NCI-H146 (cell line): ENCODE results near the gene ARID2.
A peak's percentile ranks its signal among the peaks of the same experiment; 100 is the strongest.

Experiments used
- DNase-seq: peaks from one replicate; lab custom pipeline; 2025; lab: John Stamatoyannopoulos, UW

The ARID2 gene

GRCh38 chr12:45721954-45722353 is 7.6 kb upstream of the ARID2 start:
- DNase-seq: no peak

- peak; percentile 28 for DNase-seq
Observed at GRCh38 chr12:45725631-45726602, 3.6 kb upstream of the ARID2 start.

- peak; percentile 74 for DNase-seq
Observed at GRCh38 chr12:45726603-45727300, 2.8 kb upstream of the ARID2 start.

DNA sequence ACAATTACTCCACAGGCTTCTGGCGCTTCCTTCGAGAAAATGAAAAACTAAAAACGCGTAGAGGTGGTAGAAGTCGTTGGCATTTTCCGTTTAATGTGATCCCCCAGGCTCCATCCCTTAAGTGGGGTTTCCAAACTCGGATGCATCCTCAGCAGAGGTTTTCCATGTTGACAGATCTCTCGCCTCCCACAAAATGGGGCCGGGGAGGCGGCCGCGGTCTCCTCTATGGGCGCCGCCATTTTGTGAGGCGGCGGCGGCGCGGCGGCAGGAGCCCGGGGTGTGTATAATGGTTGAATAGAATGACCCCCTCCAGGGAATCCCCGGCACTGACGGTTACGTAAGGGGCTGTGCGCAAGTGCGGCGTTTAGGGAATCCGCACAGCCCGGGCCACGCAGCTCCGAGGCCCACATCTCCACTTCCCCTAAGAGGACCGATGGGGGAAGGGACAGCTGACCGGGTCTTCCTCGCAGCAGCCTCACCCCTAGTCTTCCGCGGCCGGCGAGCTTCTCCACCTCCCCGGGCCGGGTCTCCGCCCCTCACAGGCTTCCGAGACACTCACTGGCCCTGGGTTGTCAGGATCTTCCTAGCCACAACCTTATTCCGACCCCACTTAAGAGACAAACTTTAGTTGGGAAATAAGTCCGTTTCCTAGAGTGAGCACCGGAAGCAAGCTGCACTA is 2.1 kb upstream of the ARID2 start:
- DNase-seq: peak; percentile 98

- peak; percentile 30 for DNase-seq
Observed at GRCh38 chr12:45727980-45728629, 1.4 kb upstream of the ARID2 start.

DNA sequence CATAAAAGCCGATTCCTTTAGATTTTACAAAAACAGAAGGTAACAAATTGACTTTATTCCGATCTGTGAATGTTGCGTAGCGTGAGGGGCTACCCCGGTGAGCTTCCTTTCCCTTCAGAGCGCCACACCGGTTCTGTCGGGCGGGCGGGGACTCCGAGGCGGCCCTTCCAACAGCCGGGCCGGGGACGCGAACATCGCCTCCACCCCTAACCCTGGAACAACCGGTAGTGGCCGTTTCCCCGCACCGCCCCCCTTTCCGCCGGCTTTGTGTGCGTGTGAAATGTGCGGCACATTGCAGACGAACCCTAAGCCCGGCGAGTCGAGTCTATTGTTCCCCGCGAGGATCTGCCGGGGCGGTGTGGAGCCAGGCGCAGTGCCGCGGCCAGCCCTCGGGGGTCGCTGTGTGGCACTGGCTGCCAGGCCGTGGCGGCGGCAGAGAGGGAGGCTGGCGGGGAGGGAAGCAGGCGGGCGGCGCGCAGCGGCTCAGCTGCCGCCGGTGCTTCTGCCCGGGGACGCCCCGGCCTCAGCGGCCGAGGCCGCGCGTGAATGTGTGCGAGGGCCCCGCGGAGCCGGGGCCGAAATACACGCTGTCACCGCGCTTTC is 775 bp upstream of the ARID2 start:
- peak; percentile 97 for DNase-seq

DNA sequence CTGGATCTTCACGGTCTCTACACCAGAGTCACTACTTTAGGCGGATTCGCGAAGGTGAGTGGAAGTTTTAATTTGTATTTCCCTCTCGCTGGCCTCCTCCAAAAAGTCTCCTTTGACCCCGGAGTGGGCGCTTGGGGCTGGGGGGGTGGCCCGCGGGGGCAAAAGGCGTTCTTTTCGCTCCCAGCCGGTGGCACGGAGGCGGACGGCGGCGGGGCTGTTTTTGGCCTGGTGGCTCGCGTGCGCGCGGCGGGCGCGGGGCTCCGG is 510 bp downstream of the ARID2 start:
- DNase-seq: peak; percentile 53

DNA sequence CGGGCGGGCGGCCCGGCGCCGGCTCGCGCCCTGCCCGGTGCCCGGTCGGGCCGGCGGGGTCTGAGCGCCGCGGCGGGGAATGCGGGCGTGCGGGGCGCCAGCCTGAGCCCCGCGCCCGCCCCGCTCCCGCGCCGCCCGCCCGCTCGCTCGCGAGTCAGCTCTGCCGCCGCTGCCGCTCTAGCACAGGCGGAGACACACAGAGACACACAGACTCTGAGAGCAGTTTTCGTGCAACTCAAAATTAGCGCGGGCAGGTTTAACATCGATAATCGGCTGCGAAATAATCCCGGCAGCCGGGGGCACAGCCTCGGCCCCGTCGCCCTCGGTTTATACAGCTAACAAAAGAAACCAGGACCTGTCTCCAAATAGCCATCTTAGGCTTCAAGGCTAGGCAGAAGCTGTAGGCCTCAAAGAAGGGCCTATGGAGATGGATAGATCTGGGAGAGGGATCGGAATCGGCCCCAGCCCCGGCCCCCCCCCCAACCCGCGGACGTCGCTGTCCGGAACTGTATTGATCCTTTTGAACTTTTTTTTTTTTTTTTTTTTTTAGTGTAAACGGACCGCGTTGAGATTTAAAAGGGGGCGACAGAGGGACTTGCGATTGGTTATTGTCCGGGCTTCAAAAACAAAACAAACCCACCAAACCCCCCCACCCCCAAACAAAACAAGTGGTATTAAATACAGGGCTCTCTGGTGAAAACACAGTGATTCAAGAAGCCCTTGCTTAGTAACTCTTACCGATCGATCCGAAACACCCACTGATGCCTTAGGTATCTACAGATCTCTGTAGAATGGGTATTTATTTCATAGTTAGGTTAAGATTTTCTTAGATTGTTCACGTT is 1.1 kb downstream of the ARID2 start:
- DNase-seq: peak; percentile 71

DNA sequence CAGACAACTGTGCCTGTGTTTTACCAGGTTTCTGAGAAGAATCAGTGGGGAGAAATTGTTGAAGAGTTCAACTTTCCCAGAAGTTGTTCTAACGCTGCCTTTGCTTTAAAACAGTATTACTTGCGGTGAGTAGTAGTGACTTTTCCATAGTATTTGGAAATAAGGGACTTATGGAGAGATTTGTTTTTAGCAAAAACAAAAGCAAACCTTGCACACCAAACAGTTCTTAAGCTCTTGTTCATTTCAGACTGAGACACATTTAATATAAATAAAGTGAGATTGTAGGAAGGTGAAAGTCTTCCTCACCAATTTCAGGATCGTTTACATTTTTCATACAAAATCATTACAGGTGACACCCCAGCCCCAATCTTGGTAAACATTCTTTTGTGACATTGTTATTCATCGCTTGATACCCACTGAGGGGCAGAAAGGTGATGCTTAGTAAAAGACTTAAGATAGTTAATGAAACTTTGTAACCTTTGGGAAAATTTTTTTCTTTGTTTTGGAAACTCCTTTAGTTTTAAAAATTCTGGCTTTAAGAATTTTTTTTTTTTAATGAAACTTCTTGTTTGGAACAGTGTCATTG is 1.8 kb downstream of the ARID2 start:
- DNase-seq: peak; percentile 15

DNA sequence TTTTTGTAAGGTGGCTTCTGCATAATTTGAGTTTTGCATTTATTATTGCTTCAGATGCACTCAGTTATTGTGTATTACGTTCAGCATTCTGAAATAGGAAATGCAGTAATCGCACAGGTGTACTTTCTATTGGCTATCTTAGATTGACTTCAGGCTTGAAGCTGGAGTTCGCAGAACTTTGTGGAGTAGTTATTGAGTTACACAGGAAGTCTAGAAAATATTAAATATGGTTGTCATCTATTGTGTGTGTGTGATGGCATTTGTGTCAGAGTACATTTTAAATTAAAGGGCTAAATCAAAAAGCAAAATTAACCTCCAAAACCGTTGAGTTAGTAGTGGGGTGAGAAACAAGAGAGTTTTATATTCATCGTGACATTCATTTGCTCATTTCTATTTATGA is 2.7 kb downstream of the ARID2 start:
- DNase-seq: no peak

DNA sequence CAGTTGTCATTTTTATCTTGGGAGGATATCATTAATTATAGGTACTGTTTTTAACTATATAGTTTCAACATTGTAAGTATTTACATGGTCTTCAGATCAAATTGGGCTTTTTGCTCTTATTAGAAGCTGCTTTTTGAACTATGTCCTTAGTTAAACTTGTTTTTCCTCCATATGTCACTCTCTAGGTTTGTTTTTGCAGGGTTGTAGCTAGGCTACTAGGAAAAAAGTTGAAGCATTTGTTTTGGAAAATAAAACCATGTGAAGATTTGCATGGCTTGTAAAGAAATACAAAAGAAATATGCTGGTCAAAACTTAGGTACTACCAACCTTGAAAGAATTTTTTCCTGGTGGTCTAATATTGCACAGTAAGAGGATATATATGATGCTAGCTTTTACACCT is 3.4 kb downstream of the ARID2 start:
- DNase-seq: no peak

DNA sequence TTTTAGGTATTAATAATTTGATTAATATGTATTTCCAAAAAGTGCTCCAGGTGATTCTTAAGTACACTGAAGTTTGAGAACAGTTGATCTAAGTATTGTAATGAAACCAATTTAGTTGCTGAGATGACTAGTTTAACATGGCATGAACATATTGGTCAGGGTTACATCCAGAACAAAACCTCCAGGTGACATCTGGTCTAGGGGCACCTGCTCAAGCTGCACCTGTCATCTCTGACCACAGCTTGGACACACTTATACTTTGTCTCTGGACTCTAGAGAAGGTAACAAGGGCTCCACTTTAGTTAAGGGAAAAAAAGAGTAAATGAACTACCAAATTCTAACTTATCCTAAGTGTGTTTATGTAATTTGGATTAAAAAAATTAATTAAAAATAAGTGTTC is 8.1 kb downstream of the ARID2 start:
- DNase-seq: peak; percentile 56

- no peak for DNase-seq
Observed at GRCh38 chr12:45742590-45742989, 13.1 kb downstream of the ARID2 start.

DNA sequence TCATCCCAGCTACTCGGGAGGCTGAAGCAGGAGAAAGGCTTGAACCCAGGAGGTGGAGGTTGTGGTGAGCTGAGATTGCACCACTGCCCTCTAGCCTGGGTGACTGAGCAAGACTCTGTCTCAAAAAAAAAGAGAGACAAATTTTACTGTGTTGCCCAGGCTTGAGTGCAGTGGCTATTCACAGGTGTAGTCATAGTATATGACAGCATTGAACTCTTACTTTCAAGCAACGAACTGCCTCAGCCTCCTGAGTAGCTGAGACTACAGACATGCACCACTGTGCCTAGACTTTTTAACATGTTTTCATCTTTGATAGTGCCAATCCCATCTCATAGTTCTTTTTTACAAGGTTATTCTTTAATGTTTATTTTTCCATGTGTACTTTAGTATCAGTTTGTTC is 13.7 kb downstream of the ARID2 start:
- DNase-seq: no peak

- DNase-seq: peak; percentile 35
Observed at GRCh38 chr12:45745861-45746277, 16.4 kb downstream of the ARID2 start.

GRCh38 chr12:45756666-45757065 is 27.2 kb downstream of the ARID2 start:
- DNase-seq: no peak

DNA sequence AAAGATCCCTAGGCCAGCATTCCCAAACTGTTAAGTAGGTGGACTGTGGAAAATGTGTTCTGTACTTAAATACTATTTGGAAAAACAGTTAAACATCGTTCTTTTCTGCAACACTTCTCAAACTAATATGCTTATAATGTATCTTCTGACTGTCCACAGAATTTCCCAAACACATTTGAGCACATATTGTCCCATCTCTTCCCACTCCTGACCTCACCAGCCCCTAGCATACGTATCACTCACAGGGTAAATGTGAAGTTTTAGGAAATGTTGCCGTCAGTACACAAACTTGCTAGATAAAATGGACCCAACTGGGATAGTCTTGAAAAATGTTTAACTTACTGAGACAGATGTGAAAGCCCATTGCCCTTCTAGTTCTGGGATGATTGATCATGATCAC is 27.7 kb downstream of the ARID2 start:
- DNase-seq: no peak

DNA sequence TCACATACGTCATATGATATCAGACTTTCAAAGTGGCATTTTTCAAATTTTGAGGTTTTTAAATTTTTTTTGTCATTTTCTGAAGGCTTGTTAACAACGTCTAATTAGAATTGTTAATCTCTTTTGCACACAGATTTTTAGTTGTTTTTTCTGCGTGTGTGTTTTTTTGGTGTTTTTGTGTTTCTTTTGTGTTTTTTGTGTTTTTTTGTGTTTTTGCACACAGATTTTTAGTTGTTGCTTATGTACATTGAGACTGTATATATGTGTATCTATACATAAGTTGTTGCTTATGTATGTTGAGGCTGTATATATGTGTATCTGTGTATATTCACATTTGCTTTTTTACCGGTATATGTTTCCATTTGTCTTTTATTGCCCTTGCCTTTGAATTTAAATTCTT is 30.8 kb downstream of the ARID2 start:
- DNase-seq: no peak

- peak; percentile 42 for DNase-seq
Observed at GRCh38 chr12:45762185-45763110, 32.9 kb downstream of the ARID2 start.

DNA sequence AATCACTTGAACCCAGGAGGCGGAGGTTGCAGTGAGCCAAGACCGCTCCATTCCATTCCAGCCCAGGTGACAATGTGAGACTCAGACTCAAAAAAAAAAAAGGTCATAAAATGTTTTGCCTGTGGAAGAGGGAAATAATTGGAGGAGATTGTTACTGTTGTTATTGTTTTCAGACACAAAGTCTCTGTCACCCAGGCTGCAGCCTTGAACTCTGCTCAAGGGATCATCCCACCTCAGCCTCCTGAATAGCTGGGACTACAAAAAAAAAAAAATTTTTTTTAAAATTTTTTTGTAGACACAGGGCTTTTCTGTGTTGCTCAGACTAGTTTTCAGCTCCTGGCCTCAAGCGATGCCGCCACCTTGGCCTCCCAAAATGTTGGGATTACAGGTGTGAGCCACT is 33.9 kb downstream of the ARID2 start:
- DNase-seq: no peak
